Measurements from ENCODE around the gene XRRA1. TPM values are rescaled to one million over a fixed set of nuclear protein-coding genes. Genes with fewer than 3 reads are reported as not detected.
"Not testable (repeated sequence)": the region's sequence is repeated elsewhere in the genome, so short reads cannot be mapped to it uniquely, and the experiment has no call there.

XRRA1 gene
- total and polyA plus RNA-seq, 9 donors = 4.2 to 31.1 (median 13.0) TPM

DNA sequence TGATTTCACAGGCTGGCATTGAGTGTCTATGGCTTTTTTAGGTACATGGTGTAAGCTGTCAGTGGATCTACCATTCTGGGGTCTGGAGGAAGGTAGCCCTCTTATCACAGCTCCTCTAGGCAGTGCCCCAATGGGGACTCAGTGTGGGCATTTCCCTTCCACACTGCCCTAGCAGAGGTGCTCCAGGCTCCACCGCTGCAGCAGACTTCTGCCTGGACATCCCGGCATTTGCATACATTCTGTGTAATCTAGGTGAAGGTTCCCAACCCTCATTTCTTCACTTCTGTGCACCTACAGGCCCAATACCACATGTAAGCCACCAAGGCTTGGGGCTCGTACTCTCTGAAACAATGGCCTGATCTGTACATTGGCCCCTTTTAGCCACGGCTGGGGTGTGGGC lies 122.0 kb downstream of the XRRA1 start:
- peaks cover 3% of the 10 kb centered on the region for H3K4me1 ChIP-seq (ENCODE audit: insufficient read depth)
- H3K27me3 ChIP-seq = no peaks in the 10 kb centered on the region
- DNase-seq = no peak
- TF ChIP-seq, protein P1, sequence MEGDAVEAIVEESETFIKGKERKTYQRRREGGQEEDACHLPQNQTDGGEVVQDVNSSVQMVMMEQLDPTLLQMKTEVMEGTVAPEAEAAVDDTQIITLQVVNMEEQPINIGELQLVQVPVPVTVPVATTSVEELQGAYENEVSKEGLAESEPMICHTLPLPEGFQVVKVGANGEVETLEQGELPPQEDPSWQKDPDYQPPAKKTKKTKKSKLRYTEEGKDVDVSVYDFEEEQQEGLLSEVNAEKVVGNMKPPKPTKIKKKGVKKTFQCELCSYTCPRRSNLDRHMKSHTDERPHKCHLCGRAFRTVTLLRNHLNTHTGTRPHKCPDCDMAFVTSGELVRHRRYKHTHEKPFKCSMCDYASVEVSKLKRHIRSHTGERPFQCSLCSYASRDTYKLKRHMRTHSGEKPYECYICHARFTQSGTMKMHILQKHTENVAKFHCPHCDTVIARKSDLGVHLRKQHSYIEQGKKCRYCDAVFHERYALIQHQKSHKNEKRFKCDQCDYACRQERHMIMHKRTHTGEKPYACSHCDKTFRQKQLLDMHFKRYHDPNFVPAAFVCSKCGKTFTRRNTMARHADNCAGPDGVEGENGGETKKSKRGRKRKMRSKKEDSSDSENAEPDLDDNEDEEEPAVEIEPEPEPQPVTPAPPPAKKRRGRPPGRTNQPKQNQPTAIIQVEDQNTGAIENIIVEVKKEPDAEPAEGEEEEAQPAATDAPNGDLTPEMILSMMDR (IDR thresholded peaks at IDR 0.05) = no peak
- TF ChIP-seq POLR2A (IDR thresholded peaks at IDR 0.05) (no peak), EP300 (IDR thresholded peaks at IDR 0.05) (no peak)
- no peaks in the 10 kb centered on the region for H3K9me3 ChIP-seq
- H3K27ac ChIP-seq = no peak overlapping the region
- no peak overlapping the region for H3K4me3 ChIP-seq
- 80 to 98% (median 97%) methylated on average over 4 of the region's 4 CpGs for WGBS, 3 donors
- intact Hi-C loops (cut with DNase I) = no loop called here
- no peaks in the 10 kb centered on the region for H3K36me3 ChIP-seq

DNA sequence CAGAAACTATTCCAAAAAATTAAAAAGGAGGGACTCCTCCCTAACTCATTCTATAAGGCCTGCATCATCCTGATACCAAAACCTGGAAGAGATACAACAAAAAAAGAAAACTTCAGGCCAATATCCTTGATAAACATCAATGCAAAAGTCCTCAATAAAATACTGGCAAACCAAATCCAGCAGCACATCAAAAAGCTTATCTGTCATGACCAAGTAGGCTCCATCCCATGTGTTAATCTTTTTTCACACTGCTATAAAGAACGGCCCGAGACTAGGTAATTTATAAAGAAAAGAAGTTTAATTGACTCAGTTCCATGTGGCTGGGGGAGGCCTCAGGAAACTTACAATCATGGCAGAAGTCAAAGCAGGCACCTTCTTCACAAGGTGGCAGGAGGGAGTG lies 123.3 kb downstream of the XRRA1 start:
- H3K36me3 ChIP-seq; H3K27ac ChIP-seq; H3K9me3 ChIP-seq; intact Hi-C loops (cut with DNase I); H3K4me3 ChIP-seq; H3K27me3 ChIP-seq; DNase-seq; H3K4me1 ChIP-seq (ENCODE audit: insufficient read depth): not testable (repeated sequence)
- WGBS, 3 donors = 78 to 96% (median 92%) methylated on average over 2 of the region's 2 CpGs

DNA sequence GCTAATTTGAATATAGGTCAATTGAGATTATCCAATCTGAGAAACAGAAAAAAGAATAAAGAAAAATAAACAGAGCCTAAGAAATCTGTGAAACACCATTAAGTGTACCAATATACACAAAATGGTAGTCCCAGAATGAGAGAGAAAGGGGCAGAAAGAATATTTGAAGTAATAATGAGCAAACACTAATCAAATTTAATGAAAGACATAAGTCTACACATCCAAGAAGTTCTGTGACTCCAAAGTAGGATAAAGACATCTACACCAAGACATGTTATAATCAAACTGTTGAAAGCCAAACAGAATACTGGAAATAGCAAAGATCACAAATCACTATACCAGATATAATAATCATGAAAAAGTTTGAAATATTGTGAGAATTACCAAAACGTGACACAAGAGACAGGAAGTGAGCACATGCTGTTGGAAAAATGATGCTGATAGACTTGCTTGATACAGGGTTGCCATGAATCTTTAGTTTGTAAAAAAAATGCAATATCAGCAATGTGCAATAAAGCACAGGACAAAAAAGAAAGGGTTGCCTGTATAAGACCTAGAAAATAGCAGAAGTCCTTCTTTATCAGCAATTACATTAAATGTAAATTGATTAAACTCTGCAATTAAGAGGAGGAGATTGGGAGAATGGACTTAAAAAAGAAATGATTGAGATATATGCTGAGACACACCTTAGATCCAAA lies 124.5 kb downstream of the XRRA1 start:
- intact Hi-C loops (cut with DNase I) = no loop called here
- TF ChIP-seq EP300 (IDR thresholded peaks at IDR 0.05) (no peak), POLR2A (IDR thresholded peaks at IDR 0.05) (no peak)
- TF ChIP-seq, protein P1 (IDR thresholded peaks at IDR 0.05) = no peak
- H3K27ac ChIP-seq = no peak overlapping the region
- no peak overlapping the region for H3K4me3 ChIP-seq
- peaks cover 6% of the 10 kb centered on the region for H3K4me1 ChIP-seq (ENCODE audit: insufficient read depth)
- 85 to 95% (median 91%) methylated on average over 1 of the region's 1 CpG for WGBS, 3 donors
- no peaks in the 10 kb centered on the region for H3K27me3 ChIP-seq
- no peak for DNase-seq
- H3K9me3 ChIP-seq = no peaks in the 10 kb centered on the region
- H3K36me3 ChIP-seq = no peaks in the 10 kb centered on the region

DNA sequence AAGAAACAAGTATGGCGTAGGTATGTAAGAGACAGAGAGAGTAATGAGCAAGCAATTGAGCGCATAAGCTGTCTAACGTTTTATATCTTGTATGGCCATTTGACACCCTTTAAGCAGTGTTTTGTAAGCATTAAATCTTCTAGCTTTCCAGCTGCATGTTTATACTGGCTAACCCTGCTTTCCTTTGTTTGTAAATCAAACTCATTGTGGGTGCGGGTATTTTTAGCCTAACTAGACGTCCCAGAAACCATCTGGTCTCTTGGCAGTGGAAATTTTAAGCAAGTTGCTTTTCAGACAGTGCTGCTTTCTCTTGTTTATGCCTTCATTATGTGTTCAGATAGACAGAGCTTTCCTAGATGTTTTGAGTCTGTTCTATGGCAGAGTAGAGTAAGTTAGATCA lies 126.7 kb downstream of the XRRA1 start:
- TF ChIP-seq POLR2A (IDR thresholded peaks at IDR 0.05) = no peak
- TF ChIP-seq, protein P1 (IDR thresholded peaks at IDR 0.05) = no peak
- TF ChIP-seq EP300 (IDR thresholded peaks at IDR 0.05) = no peak
- H3K36me3 ChIP-seq = no peaks in the 10 kb centered on the region
- intact Hi-C loops (cut with DNase I) = no loop called here

DNA sequence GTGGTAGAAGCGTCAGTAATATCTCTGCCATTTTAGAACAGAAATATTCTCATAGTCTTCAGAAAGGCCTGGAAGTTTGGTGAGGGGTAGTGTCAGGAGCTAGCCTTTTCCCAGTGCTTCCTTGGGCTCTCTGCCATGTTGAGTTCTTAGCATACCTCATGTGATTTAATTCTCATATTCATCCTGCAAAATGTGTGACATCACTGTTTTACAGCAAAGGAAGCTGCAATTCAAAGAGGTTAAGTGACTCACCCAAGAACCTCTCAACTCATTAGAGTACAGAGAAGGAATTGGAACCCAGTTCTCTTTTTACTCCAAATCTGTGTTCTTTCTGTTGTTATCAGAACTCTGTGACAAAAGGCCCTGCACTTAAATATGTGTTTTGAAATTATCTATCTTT lies 128.1 kb downstream of the XRRA1 start:
- no peaks in the 10 kb centered on the region for H3K36me3 ChIP-seq
- H3K4me3 ChIP-seq = no peak overlapping the region
- WGBS, 3 donors = 83 to 100% (median 93%) methylated on average over 1 of the region's 1 CpG
- DNase-seq = no peak
- no peak overlapping the region for H3K27ac ChIP-seq
- intact Hi-C loops (cut with DNase I) = no loop called here
- H3K9me3 ChIP-seq = no peaks in the 10 kb centered on the region
- H3K27me3 ChIP-seq = no peaks in the 10 kb centered on the region
- H3K4me1 ChIP-seq (ENCODE audit: insufficient read depth) = peaks cover 9% of the 10 kb centered on the region
- TF ChIP-seq EP300 (IDR thresholded peaks at IDR 0.05) = no peak
- TF ChIP-seq POLR2A (IDR thresholded peaks at IDR 0.05) = no peak
- TF ChIP-seq, protein P1 (IDR thresholded peaks at IDR 0.05) = no peak

More for the DNA sequence above, 126.7 kb downstream of the XRRA1 start:
- no peaks in the 10 kb centered on the region for H3K9me3 ChIP-seq
- H3K27ac ChIP-seq = peak overlapping the region in 1 of 2 donors; percentile 51
- DNase-seq = no peak
- WGBS, 3 donors = 10 to 12% (median 11%) methylated on average over 5 of the region's 5 CpGs
- H3K4me3 ChIP-seq = no peak overlapping the region
- no peaks in the 10 kb centered on the region for H3K27me3 ChIP-seq
- H3K4me1 ChIP-seq (ENCODE audit: insufficient read depth) = peaks cover 9% of the 10 kb centered on the region

Measured in ovary (tissue), 9 donors.